ENCODE measurements around the gene MTHFR. TPM values are rescaled to one million over a fixed set of nuclear protein-coding genes. Genes with fewer than 3 reads are reported as not detected.

Gene MTHFR
- total RNA-seq, 1 donor from 2014 or later = 13.0 TPM

GRCh38 chr1:11790880-11791715 lies 14.7 kb downstream of the MTHFR start:
- DNase-seq (ENCODE audit: low read depth) (peak; percentile 91), FAIRE-seq (no peak)
- no peaks in the 10 kb centered on the region for H3K9me3 Mint-ChIP-seq (ENCODE audit: unreplicated experiment)
- peaks cover 21% of the 10 kb centered on the region for H3K4me1 ChIP-seq (ENCODE audit: insufficient read depth, low read length)
- no peaks in the 10 kb centered on the region for H3K79me2 ChIP-seq (ENCODE audit: insufficient read depth, low read length)
- TF ChIP-seq CTCF (IDR thresholded peaks at IDR 0.05; ENCODE audit: insufficient read depth, low read depth, low read length) = no peak
- H3K9me3 ChIP-seq (ENCODE audit: insufficient read depth, low read depth, low read length) = no peaks in the 10 kb centered on the region
- H3K27me3 Mint-ChIP-seq (ENCODE audit: low read depth, unreplicated experiment) = no peaks in the 10 kb centered on the region
- H3K4me2 ChIP-seq (ENCODE audit: low read length) = peak overlapping the region; percentile 62
- H3K4me3 ChIP-seq (ENCODE audit: insufficient read depth, low read depth, low read length) = no peak overlapping the region
- peak overlapping the region; percentile 3 for H3K9ac ChIP-seq (ENCODE audit: low read length)
- H3K36me3 Mint-ChIP-seq (ENCODE audit: low read depth, unreplicated experiment) = peaks cover 31% of the 10 kb centered on the region
- no peak overlapping the region for H3K4me3 Mint-ChIP-seq (ENCODE audit: unreplicated experiment)
- no peak overlapping the region for H2AFZ ChIP-seq (ENCODE audit: low read depth, low read length)
- H3K27me3 ChIP-seq (ENCODE audit: insufficient read depth, low read length) = no peaks in the 10 kb centered on the region
- H3K27ac ChIP-seq (ENCODE audit: low read depth, low read length) = peak overlapping the region; percentile 24
- no peaks in the 10 kb centered on the region for H3K36me3 ChIP-seq (ENCODE audit: insufficient read depth, low read length)
- peaks cover 20% of the 10 kb centered on the region for H3K4me1 Mint-ChIP-seq (ENCODE audit: low read depth, unreplicated experiment)
- no peaks in the 10 kb centered on the region for H4K20me1 ChIP-seq (ENCODE audit: insufficient read depth, low read length)
- H3K27ac Mint-ChIP-seq (ENCODE audit: unreplicated experiment) = peak overlapping the region; percentile 59

- Histone ChIP-seq H3K4me1 (ENCODE audit: insufficient read depth, low read length) (peaks cover 24% of the 10 kb centered on the region), H3K4me2 (ENCODE audit: low read length) (peak overlapping the region; percentile 62)
Measured at GRCh38 chr1:11790101-11790879, 15.5 kb downstream of the MTHFR start.

More at GRCh38 chr1:11790101-11790879, 15.5 kb downstream of the MTHFR start:
- no peak overlapping the region for H3K4me3 ChIP-seq (ENCODE audit: insufficient read depth, low read depth, low read length)
- Mint-ChIP-seq H3K36me3 (ENCODE audit: low read depth, unreplicated experiment) (peaks cover 24% of the 10 kb centered on the region), H3K27ac (ENCODE audit: unreplicated experiment) (peak overlapping the region; percentile 59), H3K9me3 (ENCODE audit: unreplicated experiment) (no peaks in the 10 kb centered on the region), H3K4me3 (ENCODE audit: unreplicated experiment) (no peak overlapping the region), H3K27me3 (ENCODE audit: low read depth, unreplicated experiment) (no peaks in the 10 kb centered on the region), H3K4me1 (ENCODE audit: low read depth, unreplicated experiment) (peaks cover 20% of the 10 kb centered on the region)
- H3K79me2 ChIP-seq (ENCODE audit: insufficient read depth, low read length) = no peaks in the 10 kb centered on the region
- FAIRE-seq = no peak
- DNase-seq (ENCODE audit: low read depth) = no peak
- TF ChIP-seq EZH2 (IDR thresholded peaks at IDR 0.05; ENCODE audit: insufficient read depth, low read length) (no peak), CTCF (IDR thresholded peaks at IDR 0.05; ENCODE audit: insufficient read depth, low read depth, low read length) (no peak)
- peak overlapping the region; percentile 24 for H3K27ac ChIP-seq (ENCODE audit: low read depth, low read length)
- no peak overlapping the region for H2AFZ ChIP-seq (ENCODE audit: low read depth, low read length)
- no peaks in the 10 kb centered on the region for H3K27me3 ChIP-seq (ENCODE audit: insufficient read depth, low read length)
- H3K9ac ChIP-seq (ENCODE audit: low read length) = peak overlapping the region; percentile 3
- no peaks in the 10 kb centered on the region for H3K9me3 ChIP-seq (ENCODE audit: insufficient read depth, low read depth, low read length)
- H3K36me3 ChIP-seq (ENCODE audit: insufficient read depth, low read length) = no peaks in the 10 kb centered on the region
- no peaks in the 10 kb centered on the region for H4K20me1 ChIP-seq (ENCODE audit: insufficient read depth, low read length)

All from astrocyte (in vitro differentiated cells and primary cell).